ENCODE results near the gene TMEM171.

The TMEM171 gene

DNA sequence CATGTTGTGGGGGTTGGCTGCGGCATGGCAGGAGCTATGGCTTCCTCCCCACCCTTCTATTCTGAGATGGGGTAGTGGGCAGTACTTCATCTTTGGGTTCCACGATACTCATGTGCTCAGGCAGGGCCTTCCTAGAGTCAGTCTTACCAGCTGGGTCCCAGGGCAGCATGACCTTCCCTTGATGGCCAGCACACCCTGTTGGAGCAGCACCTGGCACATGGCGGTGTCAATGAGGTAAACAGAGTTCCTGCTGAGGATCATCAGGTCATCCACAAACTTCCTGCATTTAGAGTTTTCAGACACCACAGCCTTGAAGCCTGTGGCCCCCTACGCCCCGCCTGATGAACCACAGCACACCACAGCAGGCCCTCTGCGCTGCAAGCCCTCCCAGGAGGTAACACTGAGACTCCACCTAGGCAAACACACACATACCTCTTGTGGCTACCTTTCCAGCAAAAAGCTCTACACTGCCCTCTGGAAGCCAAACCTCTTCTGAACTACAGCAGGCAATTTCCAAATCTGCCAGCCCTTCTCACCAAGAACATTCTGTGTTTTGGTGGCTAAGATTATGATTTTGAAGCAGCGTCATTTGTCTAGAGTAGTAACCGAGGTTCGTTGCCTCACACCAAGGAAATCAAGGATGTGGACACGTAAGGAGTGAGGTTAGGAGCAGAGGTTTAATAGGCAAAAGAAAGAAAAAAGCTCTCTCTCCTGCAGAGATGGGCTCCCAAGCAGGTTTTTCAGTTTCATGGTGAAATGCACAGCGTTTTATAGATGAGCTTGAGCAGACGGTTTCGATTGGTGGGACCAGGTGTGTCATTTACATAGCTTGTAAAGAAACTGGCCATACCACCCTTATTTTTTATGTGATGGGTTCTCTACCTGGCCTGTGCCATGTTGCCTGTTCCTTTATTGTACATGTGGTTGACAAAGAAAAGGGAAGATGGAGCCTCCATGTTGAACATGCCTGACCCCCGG is 32.3 kb downstream of the TMEM171 start:
- no peak for DNase-seq (ENCODE audit: low read depth in 2 of 2)

DNA sequence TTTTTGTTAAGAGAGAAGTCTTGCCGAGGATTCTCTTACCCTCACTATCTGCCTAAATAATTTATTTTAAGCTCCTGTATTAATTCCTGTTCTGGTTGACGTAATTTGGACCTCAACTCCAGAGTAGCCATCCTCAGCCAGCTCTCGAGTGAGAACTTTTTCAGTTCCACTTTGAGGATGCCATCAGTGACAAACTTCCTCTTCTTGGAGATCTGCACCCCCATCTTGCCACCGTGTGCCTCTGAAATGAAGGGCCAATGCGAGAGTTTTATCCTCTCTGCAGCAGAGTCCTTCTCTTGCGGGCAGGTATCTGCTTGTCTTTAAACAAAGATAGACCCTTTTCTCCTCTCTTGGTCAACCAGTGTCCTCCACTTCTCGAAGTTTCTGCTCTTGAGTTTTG is 33.1 kb downstream of the TMEM171 start:
- DNase-seq (ENCODE audit: low read depth in 2 of 2) = no peak

DNA sequence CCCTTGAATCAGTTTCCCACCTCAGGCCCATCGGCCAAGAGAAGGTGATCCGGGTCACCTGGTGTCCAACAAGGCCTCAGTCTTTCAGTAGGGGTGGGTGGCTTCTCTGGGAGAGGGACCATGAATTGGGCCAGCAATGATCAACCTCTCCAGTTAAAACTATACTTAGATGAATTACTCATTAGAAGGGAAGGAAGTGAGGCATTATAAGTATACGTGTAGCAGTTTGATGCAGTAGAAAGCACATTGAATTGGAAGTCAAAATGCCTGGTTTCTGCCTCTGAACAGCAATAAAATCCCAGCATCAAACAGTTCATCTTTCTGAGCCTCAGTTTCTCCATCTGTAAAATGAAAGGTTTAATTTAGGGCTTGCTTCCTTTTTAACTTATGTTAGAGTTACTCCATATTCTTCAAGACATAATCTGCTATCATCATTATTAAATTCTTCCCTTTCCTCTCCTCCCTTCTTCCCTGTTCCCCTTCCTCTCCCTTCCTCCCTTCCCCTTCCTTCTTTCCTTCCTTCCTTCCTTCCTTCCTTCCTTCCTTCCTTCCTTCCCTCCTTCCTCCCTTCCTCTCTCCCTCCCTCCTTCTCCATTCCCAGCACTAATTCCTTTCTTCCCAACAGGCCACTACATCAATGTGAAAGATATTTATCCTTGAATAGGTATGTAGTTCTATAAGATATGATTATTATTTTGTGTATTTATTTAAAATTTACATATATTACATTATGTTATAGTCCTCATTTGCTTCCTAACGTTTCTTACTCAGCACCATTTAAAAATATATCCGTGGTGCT is 34.0 kb downstream of the TMEM171 start:
- DNase-seq (ENCODE audit: low read depth in 2 of 2) = no peak

DNA sequence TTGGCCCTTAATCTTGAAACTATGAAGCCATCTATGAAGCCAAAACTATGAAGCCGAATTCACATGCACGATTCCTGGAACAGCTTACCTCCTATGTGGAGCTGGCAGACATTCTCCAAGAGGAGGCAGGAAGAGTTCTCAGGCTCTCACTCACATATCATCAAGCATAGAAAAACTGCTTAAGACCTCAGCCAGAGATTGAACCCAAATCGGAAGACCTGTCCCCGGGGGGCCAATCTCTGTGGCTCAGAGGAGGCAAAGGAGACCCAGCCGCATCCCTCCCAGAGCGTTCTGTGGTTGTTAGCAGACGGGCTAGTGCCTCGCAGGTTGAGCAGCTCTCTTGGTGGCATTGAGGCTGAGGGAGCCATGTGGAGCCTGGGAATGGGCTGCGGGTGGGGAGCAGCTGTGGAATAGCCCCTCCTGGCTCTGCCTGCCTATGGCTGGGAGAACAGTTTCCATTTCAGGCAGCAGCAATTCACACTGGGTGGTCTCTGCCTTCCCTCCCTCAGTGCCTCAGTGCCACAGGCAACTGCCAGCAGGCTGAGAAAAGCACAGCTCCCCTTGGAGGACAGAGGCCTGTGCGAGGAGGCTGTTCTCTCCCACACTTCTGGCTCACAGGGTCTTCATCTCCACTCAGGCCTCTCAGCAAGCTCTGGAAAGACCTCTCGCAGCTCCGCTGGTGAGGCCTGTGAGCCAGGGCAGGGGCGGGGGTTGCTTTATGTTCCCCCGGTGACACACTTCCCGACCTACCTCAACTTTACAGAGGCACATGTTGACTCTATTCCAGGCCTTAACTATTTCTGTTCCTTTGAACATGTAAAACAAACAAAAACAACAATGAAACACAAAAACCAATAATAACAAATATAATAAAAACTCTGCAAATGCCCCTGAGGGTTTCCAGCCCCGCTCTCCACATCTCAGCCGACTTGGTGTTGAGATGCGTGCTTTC is 35.2 kb downstream of the TMEM171 start:
- no peak for DNase-seq (ENCODE audit: low read depth in 2 of 2)

DNA sequence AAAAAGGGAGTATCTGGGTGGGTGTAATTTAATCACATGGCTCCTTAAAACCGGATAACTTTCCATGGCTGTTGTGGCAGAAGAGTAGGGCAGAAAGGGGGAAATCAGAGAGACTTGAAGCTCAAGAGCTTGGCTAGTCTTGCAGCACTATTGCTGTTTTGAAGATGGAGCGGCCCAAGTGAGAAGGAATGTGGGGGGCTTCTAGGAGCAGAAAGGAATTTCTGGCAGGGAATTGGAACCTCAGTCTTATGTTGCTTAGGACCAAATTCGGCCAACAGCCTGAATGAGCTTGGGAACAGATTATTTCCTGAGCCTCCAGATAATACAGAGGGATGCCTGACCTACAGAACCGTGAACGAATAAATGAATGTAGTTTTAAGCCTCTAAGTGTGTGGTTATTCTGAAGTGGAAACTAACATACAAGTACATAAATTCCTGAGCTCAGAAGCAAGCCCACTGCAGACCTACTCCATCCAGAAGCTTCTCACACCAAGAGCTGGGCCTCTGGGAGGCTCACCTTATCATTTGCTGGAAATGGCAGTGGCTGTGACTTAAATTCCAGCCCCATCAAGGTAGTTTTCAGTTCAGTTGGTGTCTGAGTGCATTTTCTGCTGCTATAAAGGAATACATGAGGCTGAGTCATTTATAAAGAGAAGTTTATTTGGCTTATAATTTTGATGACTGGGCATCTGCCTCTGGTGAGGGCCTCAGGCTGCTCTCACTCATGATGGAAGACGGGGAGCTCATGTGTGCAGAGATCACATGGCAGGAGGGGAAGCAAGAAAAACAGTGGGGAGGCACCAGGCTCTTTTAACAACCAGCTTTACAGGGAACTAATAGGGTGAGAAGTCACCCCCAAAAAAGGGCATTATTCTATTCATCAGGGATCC is 37.3 kb downstream of the TMEM171 start:
- DNase-seq (ENCODE audit: low read depth in 2 of 2) = no peak

DNA sequence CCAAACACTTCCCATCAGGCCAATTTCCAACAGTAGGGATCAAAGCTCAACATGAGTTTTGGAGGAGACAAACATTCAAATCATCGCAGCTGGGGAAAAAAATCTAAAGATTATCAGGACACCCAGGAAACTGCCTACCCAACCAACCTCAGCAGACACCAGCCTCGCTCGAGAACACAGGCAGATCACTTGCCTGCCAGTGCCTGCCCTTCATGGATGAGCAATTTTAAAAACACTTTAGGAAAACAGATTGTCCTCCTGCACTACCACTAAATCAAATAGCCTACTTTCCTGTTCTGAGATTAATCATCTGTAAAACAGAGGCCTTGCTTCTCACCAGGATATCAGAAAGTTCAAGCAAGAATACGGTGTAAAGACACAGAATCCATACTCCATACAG is 37.9 kb downstream of the TMEM171 start:
- DNase-seq (ENCODE audit: low read depth in 2 of 2) = no peak

DNA sequence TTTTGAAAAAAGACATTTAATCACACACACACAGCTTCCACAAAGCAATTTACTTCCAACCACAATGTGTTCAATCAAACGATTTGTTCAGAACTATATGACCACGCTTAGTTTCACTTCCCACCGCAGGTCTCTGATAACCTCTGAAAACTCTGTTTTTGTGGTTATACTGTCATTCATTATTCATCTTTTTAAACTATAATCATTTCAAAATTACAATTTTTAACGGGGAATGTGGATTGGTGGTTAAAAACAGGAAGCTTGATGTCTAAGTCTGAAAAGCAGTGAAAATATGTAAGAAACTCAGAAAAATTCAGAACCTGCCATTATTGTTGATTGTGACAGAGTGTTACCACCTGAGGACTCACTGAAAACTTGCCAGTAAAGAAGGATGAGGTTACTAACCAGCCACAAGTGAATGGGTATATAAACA is 39.9 kb downstream of the TMEM171 start:
- DNase-seq (ENCODE audit: low read depth in 2 of 2) = no peak

DNA sequence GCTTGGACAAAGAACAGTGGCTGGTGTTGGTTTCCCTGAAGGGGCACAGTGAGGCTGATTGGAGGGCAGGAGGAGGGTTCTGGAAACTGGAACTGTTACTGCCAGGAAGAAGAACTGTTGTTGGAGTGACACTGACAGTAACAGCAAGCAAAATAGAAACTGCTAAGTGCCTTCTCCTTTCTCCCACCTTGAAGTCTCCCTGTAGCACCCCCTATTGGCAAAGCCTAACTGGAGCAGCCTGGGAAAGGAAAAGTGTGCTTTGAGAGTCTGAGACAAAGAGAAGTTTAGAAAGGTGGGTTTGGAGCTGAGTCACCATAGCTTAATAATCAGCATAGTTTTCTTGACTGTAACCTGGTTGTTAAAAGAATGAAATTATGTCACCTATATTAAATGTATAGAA is 50.1 kb downstream of the TMEM171 start:
- DNase-seq (ENCODE audit: low read depth in 2 of 2) = no peak

DNA sequence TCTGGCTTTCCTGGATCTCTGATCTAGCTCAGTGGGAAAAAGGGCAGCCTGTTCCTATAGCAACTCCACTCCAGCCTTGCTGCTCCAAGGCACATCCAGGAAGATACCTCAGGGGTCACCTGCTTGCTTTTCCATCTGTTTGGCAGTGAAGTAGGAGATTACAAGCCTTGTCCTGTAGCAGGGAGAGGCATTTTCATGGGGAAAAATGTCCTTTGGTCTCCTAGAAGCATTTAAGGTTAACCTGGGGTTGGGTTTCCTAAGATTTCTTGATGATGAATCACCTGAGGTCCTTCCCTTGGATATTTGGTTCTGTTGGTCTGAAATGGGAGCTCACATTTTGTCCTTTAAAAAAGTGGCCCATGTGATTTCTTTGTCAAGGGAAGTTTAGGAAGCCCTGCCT is 51.1 kb downstream of the TMEM171 start:
- DNase-seq (ENCODE audit: low read depth in 2 of 2) = no peak

DNA sequence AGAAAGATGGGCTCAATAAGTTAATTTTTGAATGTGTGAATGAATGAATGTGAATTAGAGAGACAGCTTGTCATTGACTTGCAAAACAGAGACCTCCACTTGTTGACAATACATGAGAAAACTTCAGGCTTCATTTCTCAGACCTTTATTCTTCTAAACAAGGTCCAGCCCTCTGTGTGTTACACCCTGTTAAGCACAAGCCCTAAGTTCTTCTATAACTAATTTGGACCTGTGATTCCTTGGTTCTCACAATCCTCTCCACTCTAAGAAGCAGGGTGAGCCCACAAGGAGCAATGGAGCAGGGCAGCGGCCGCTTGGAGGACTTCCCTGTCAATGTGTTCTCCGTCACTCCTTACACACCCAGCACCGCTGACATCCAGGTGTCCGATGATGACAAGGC is 52.6 kb downstream of the TMEM171 start, which contains the start of gene TMEM174:
Gene TMEM174, plus strand, starts transcription at position 243 of the 400 bp plus-strand sequence. Its CDS starts 51 bp downstream, at position 294.
- DNase-seq (ENCODE audit: low read depth in 2 of 2) = no peak

DNA sequence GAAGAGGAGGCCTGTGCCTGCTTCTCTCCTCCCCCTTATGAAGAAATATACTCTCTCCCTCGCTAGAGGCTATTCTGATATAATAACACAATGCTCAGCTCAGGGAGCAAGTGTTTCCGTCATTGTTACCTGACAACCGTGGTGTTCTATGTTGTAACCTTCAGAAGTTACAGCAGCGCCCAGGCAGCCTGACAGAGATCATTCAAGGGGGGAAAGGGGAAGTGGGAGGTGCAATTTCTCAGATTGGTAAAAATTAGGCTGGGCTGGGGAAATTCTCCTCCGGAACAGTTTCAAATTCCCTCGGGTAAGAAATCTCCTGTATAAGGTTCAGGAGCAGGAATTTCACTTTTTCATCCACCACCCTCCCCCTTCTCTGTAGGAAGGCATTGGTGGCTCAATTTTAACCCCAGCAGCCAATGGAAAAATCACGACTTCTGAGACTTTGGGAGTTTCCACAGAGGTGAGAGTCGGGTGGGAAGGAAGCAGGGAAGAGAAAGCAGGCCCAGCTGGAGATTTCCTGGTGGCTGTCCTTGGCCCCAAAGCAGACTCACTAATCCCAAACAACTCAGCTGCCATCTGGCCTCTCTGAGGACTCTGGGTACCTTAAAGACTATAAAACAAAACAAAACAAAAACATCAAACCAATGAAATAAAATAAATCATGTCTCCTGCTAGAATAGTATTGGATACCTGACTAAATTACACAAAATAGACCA is 53.9 kb downstream of the TMEM171 start:
- DNase-seq (ENCODE audit: low read depth in 2 of 2) = no peak

DNA sequence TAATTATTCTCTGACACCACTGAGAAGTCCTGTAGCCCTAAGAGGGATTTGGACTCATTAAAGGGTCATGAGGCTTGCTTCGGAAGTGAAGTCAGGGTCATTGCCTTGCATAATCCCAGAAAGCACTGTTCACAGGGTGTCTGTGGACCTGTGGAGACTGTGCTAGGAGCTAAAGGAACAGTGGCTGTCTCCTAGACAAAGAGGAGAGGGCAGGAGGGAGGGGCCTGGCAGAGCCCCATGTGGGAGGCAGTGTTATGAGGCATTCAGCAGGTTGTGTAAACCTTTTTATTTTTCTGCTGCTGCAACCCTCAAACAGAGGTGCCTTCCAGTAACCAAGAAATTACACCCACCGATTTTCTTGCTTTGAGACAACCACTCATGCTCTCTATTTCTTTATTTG is 55.9 kb downstream of the TMEM171 start:
- DNase-seq (ENCODE audit: low read depth in 2 of 2) = no peak

DNA sequence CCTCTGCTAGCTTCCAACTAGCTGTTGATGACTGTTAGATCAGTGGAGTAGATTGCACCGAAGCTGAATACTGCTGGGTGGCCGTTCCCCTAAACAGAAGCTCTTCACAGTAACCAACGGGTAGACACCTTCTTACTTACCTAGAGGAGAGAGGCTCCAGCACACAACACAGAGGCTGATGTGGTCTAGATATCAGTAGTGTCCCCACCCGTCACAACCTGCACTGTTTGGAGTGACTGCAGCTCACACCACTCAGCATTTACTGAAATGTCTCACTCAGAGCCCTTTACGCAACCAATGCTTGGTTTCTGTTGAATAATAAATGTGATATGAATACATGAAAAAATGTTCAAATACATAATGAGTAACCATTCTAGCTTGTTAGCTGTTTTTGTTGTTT is 57.9 kb downstream of the TMEM171 start:
- no peak for DNase-seq (ENCODE audit: low read depth in 2 of 2)

DNA sequence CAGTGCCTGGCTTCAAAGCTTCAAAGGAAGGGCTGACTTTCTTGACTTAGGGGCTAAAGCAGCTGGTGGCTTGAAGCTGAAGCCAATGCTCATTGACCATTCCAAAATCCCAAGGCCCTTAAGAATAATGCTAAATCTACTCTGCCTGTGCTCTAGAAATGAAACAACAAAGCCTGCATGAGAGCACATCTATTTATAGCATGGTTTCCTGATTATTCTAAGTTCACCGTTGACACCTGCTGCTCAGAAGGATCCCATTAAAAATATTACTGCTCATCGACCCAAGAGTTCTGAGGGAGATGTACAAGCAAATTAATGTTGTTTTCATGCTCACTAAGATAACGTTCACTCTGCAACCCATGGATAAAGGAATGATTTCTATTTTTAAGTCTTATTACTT is 59.4 kb downstream of the TMEM171 start:
- no peak for DNase-seq (ENCODE audit: low read depth in 2 of 2)

DNA sequence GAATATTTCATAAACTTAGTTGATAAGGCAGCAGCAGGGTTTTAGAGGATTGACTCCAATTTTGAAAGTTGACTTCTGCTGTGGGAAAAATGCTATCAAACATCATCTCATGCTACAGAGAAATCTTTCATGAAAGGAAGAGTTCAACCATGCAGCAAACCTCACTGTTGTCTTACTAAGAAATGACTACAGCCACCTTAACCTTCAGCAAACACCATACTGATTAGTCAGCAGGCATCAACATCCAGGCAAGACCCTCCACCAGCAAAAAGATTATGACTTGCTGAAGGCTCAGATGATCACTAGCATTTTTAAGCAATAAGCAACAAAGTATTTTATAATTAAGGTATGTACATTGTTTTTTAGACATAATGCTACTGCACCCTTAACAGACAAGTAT is 60.2 kb downstream of the TMEM171 start:
- no peak for DNase-seq (ENCODE audit: low read depth in 2 of 2)

Measured in fibroblast of skin of left quadriceps (primary cell).